ENCODE measurements around the gene CEP72.
A peak's percentile ranks its signal among the peaks of the same experiment; 100 is the strongest.
"Not testable (repeated sequence)": the region's sequence is repeated elsewhere in the genome, so short reads cannot be mapped to it uniquely, and the experiment has no call there.

CEP72 gene

GRCh38 chr5:691049-691448, 78.9 kb downstream of the CEP72 start:
- not testable (repeated sequence) for H3K4me1 Mint-ChIP-seq; H3K27ac Mint-ChIP-seq; ATAC-seq (ENCODE audit: low read depth); H3K27me3 Mint-ChIP-seq; H3K4me3 Mint-ChIP-seq; DNase-seq (ENCODE audit: low spot score in 2 of 2); H3K36me3 Mint-ChIP-seq; H3K9me3 Mint-ChIP-seq

DNA sequence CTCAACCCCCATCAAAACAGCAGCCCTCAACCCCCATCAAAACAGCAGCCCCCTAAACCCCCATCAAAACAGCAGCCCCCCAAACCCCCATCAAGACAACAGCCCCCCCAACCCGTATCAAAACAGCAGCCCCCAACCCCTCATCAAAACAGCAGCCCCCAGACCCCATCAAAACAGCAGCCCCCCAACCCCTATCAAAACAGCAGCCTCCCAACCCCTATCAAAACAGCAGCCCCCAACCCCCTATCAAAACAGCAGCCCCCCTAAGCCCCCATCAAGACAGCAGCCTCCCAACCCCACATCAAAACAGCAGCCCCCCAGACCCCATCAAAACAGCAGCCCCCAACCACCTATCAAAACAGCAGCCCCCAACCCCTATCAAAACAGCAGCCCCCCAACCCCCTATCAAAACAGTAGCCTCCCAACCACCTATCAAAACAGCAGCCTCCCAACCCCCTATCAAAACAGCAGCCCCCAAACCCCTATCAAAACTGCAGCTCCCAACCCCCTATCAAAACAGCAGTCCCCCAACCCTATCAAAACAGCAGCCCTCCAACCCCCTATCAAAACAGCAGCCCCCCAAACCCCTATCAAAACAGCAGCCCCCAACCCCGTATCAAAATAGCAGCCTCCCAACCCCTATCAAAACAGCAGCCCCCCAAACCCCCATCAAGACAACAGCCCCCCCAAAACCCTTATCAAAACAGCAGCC, 79.8 kb downstream of the CEP72 start:
- ATAC-seq (ENCODE audit: low read depth): no peak
- H3K4me1 Mint-ChIP-seq: no peaks in the 10 kb centered on the region
- no peak for DNase-seq (ENCODE audit: low spot score in 2 of 2)
- H3K27me3 Mint-ChIP-seq: peaks cover 4% of the 10 kb centered on the region
- H3K27ac Mint-ChIP-seq: no peak overlapping the region
- no peaks in the 10 kb centered on the region for H3K9me3 Mint-ChIP-seq
- no peaks in the 10 kb centered on the region for H3K36me3 Mint-ChIP-seq
- H3K4me3 Mint-ChIP-seq: peak overlapping the region; percentile 61

- H3K4me3 Mint-ChIP-seq: peak overlapping the region; percentile 61
- not testable (repeated sequence) for DNase-seq (ENCODE audit: low spot score in 2 of 2); H3K27ac Mint-ChIP-seq; H3K4me1 Mint-ChIP-seq; H3K27me3 Mint-ChIP-seq; H3K36me3 Mint-ChIP-seq; H3K9me3 Mint-ChIP-seq; ATAC-seq (ENCODE audit: low read depth)
Measured at GRCh38 chr5:692529-693041, 80.4 kb downstream of the CEP72 start.

DNA sequence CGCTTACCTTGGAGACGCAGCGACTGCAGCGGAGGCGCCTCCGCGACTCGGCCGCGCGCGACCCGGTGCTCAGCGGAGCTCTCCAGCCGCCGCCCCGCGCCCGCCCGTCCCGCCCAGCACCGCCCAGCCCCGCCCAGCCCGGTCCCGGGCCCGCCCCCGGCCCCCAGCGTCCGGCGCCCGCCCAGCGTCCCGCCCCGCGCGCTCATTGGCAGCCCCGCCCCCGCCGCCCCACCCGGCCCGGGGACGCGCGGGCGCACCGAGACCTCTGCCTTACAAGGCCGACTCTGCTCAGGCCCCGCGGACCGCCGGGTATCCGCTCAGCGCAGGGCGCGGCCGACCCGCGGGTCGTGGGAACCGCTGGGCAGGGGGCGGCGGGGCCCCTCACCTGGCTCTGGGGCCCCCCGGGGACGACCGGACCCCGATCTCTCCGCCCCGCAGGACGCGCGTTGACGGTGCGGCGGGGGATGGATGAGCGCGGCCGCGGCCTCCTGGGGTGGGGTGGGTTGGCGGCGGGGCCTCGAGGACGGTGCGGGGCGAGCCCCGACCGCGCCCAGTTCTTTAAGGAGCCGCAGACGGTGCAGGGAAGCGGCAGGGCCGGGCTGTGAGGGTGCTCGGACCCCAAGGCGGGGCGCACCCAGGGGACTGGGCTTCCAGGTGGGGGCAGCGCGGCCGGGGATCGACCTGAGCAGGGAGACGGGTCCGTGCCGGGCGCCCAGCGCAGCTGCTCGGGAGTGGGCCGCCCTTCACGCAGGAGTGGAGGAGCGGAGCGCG, 81.3 kb downstream of the CEP72 start, which contains the start of gene TPPP:
Gene TPPP (minus strand): TSS at position 82 of the 771 bp plus-strand sequence. CDS start 15,292 bp downstream, outside the sequence.
- not testable (repeated sequence) for H3K9me3 Mint-ChIP-seq, H3K36me3 Mint-ChIP-seq, H3K27me3 Mint-ChIP-seq, H3K4me1 Mint-ChIP-seq, H3K27ac Mint-ChIP-seq
- peak; percentile 53 to 65 for DNase-seq (ENCODE audit: low spot score in 2 of 2)
- H3K4me3 Mint-ChIP-seq: peak within 1 kb of the TSS; percentile 61
- ATAC-seq (ENCODE audit: low read depth): peak; percentile 89

GRCh38 chr5:694042-694431, 81.9 kb downstream of the CEP72 start:
- not testable (repeated sequence) for H3K27me3 Mint-ChIP-seq; H3K4me3 Mint-ChIP-seq; H3K4me1 Mint-ChIP-seq; DNase-seq (ENCODE audit: low spot score in 2 of 2); H3K9me3 Mint-ChIP-seq; ATAC-seq (ENCODE audit: low read depth); H3K27ac Mint-ChIP-seq; H3K36me3 Mint-ChIP-seq

- H3K36me3 Mint-ChIP-seq; H3K4me1 Mint-ChIP-seq; DNase-seq (ENCODE audit: low spot score in 2 of 2); ATAC-seq (ENCODE audit: low read depth); H3K4me3 Mint-ChIP-seq; H3K27ac Mint-ChIP-seq; H3K27me3 Mint-ChIP-seq; H3K9me3 Mint-ChIP-seq: not testable (repeated sequence)
Measured at GRCh38 chr5:695475-695874, 83.3 kb downstream of the CEP72 start.

- not testable (repeated sequence) for H3K9me3 Mint-ChIP-seq; H3K27ac Mint-ChIP-seq; H3K36me3 Mint-ChIP-seq; ATAC-seq (ENCODE audit: low read depth); DNase-seq (ENCODE audit: low spot score in 2 of 2); H3K27me3 Mint-ChIP-seq; H3K4me1 Mint-ChIP-seq; H3K4me3 Mint-ChIP-seq
Measured at GRCh38 chr5:696191-696590, 84.1 kb downstream of the CEP72 start.

DNA sequence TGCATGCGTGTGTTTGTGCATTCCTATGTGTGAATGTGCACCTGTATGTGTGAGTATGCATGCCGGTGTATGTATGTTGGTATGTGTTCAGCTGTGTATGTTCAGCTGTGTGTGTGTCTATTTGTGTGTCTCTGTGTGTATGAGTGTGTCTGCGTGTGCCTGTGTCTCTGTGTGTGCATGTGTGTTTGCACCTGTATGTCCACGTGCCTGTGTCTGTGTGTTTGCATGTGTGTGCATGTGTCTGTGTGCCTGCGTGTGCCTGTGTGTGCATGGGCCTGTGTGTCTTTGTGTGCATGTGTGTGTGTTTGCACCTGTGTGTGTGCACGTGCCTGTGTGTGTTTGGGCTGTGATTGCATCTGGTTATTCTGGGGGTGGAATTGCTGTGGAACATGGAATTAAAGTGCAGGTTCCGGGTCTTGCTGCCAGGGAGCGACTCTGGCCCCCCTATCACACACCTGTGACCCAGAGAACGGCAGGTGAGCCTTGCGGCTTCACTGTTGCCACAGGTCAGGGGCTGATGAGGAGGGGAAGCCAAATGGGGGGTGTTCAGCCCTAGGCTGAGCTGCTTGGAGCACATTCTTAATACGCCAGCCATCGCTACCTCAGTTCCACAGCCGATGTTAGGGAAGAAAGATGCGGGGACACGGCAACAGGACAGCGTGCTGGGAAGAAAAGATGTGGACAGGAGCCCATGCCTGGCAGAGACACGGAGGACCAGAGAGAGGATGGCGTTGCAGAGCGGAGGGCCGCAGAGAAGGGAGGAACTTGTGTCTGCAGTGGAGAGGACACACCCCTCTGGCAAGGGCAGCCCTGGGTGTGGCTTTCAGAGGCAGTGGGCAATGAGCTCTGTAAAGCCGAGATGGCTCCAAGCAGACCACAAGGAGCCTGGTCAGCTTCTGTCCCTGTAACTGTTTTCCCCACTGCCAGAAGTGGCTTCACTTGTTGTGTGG, 84.9 kb downstream of the CEP72 start:
- H3K27ac Mint-ChIP-seq; H3K27me3 Mint-ChIP-seq; H3K36me3 Mint-ChIP-seq; H3K4me3 Mint-ChIP-seq; ATAC-seq (ENCODE audit: low read depth); H3K9me3 Mint-ChIP-seq; H3K4me1 Mint-ChIP-seq; DNase-seq (ENCODE audit: low spot score in 2 of 2): not testable (repeated sequence)
